Panc1 (cell line): ENCODE results near the gene ZNF648.

Experiments
- POLR2AphosphoS5 ChIP-seq: IDR thresholded peaks from 2 replicates; pipeline ENCODE4 v1.6.1; 2012; ENCODE audit warnings: mild to moderate bottlenecking, low read depth, low read length, moderate library complexity
- REST ChIP-seq, 2 experiments: IDR thresholded peaks; 2 replicates each; pipeline ENCODE4 v1.6.1; 2011 to 2012; ENCODE audit warnings: low read depth in 2 of 2, control low read depth in 1 of 2, low read length in 1 of 2, mild to moderate bottlenecking in 1 of 2, moderate library complexity in 1 of 2; ENCODE audit not compliant: insufficient read depth in 1 of 2
- SIN3A ChIP-seq: IDR thresholded peaks from 2 replicates; pipeline ENCODE4 v1.6.1; 2012; ENCODE audit warnings: low read depth, mild to moderate bottlenecking, low read length, moderate library complexity, borderline replicate concordance; ENCODE audit not compliant: insufficient read depth
- TCF7L2 ChIP-seq: IDR thresholded peaks from 2 replicates; pipeline ENCODE4 v1.6.1; 2011; ENCODE audit warnings: mild to moderate bottlenecking, low read depth, low read length, inconsistent platforms
- TF ChIP-seq, protein P1 (sequence below): fragments of 450-650 bp; IDR thresholded peaks from 2 replicates; pipeline ENCODE4 v1.5.1; 2017; ENCODE audit warnings: mild to moderate bottlenecking

GRCh38 chr1:182085726-182086125 lies 24.2 kb upstream of the ZNF648 start:
- TF ChIP-seq, protein P1, sequence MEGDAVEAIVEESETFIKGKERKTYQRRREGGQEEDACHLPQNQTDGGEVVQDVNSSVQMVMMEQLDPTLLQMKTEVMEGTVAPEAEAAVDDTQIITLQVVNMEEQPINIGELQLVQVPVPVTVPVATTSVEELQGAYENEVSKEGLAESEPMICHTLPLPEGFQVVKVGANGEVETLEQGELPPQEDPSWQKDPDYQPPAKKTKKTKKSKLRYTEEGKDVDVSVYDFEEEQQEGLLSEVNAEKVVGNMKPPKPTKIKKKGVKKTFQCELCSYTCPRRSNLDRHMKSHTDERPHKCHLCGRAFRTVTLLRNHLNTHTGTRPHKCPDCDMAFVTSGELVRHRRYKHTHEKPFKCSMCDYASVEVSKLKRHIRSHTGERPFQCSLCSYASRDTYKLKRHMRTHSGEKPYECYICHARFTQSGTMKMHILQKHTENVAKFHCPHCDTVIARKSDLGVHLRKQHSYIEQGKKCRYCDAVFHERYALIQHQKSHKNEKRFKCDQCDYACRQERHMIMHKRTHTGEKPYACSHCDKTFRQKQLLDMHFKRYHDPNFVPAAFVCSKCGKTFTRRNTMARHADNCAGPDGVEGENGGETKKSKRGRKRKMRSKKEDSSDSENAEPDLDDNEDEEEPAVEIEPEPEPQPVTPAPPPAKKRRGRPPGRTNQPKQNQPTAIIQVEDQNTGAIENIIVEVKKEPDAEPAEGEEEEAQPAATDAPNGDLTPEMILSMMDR: no peak
- TF ChIP-seq REST (IDR thresholded peaks at IDR 0.05; ENCODE audit: insufficient read depth in 1 of 2, low read depth in 2 of 2, low read length in 1 of 2): no peak
- TF ChIP-seq POLR2AphosphoS5: no peak
- no peak for TF ChIP-seq TCF7L2
- no peak for TF ChIP-seq SIN3A
